Kidney capillary endothelial cell (primary cell): Measurements from ENCODE around the gene CASP8.
"Not testable (repeated sequence)": the region's sequence is repeated elsewhere in the genome, so short reads cannot be mapped to it uniquely, and the experiment has no call there.

Experiments
- DNase-seq: peaks from one replicate; pipeline ENCODE4 v3.0.0-alpha.2; 2018; ENCODE audit warnings: low spot score

CASP8 gene

DNA sequence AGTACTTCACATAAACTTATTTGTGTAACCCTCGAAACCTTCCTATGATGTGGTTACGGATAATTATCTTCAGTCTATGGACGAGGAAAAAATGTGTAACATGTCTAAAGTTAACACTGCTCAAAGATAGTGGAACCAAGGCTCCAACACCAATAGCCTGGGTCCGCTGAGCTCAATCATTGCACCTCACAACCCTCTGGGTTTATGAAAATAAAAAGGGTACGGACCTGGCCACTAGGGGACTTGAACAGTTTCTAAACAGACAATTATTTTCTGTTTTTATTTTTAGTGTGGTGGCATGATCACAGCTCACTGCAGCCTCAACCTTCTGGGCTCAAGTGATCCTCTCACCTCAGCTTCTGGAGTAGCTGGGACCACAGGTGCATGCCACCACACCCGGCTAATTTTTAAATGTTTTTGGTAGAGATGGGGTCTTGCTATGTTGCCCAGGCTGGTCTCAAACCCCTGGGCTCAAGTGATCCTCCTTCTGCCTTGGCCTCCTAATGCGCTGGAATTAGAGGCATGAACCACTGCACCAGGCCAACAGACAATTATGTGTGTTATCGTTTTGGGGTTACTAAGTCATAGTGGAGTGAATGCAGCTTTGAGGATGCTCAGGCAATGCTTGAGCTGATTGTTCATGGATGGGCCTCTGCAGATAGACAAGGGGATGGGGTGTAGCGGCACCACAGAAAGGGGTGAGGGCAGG is 10.1 kb downstream of the CASP8 start:
- no peak for DNase-seq

GRCh38 chr2:201271917-201272316 is 11.6 kb downstream of the CASP8 start:
- no peak for DNase-seq

DNA sequence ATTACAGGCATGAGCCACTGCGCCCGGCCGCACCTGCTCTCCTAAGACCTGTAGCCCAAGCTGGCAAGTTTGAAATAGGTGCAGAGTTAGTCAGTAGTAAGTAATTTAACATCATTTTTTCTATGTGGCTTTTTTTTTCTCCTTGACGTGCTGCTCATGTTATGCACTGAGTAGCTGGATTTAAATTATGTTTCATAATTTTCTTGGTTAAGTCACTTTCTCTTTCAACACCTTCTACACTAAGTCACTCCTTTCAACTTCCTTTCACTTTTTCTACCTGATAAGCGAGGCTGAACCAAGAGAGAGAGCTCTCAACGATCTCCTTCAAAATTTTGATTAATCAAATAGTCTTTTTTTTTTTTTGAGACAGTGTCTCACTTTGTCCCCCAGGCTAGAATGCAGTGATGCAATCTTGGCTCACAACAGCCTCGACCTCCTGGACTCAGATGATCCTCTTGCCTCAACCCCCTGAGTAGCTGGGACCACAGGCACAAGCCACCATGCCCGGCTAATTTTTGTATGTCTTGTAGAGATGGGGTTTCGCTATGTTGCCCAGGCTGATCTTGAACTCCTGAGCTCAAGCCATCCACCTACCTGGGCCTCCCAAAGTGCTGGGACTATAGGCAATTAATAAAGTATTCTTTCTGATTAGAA is 13.1 kb downstream of the CASP8 start:
- DNase-seq, result no peak

GRCh38 chr2:201275069-201275468 is 14.7 kb downstream of the CASP8 start:
- no peak for DNase-seq

GRCh38 chr2:201275990-201276389 is 15.7 kb downstream of the CASP8 start:
- no peak for DNase-seq

GRCh38 chr2:201276511-201276910 is 16.2 kb downstream of the CASP8 start:
- DNase-seq, result no peak

DNA sequence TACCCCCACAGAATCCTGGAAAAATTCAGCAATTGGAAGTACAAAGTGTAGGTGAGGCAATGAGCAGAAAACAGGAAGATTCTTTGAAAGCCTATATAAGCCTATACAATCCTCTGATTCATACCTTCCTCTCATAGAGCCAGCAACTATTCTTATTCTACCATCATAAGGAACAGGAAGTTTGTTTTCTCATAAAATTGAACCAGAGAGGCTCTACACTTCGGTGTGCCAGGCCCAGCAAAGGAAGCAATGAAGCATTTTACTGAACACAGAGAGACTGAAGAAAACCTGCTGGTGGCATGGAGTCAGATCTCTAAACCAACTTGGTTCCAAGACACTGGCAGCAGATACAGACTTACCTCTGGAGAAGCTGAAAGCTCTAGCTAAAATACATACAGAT is 18.7 kb downstream of the CASP8 start:
- DNase-seq, result no peak

GRCh38 chr2:201280191-201281040 is 20.1 kb downstream of the CASP8 start:
- DNase-seq, result no peak

- DNase-seq, result no peak
Measured at GRCh38 chr2:201285499-201285898, 25.2 kb downstream of the CASP8 start.

DNA sequence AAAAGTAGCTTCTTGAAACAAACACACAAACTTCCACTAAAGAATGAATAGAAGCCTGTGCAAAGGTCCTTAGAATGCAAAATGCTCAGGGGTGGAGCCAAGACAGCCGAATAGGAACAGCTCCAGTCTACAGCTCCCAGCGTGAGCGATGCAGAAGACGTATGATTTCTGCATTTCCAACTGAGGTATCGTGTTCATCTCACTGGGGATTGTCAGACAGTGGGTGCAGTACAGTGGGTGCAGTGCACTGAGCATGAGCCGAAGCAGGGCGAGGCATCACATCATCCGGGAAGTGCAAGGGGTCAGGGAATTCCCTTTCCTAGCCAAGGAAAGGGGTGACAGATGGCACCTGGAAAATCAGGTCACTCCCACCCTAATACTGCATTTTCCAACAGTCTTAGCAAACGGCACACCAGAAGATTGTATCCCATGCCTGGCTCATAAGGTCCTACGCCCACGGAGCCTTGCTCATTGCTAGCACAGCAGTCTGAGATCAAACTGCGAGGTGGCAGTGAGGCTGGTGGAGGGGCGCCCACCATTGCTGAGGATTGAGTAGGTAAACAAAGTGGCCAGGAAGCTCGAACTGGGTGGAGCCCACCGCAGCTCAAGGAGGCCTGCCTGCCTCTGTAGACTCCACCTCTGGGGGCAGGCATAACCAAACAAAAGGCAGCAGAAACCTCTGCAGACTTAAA is 30.3 kb downstream of the CASP8 start:
- DNase-seq, result not testable (repeated sequence)

DNA sequence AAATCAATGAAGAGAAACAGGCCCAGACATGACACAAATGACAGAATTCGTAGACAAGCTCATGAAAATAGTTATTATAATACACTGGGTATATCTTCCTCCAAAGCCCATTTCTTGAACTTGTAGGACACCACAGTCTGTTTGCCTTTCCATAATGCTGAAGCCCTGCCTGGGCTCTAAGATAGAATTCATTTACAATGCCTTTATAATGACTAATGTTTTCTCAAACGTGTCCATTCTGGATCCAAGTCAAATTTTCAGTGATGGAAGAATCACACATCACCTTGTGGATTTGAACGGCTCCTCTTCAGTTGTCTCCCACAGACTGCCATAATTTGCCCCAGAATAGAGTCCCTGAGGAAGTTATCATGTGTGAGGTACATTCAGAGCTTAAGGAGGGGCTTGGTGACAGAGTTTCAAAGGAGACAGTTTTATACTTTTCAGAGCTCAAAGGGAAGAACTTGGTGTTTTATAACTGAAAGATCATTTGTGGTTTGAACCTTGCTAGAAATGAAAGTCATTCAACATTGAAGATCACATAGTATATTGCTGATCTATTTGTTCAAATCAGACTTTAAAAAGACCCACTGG is 38.2 kb downstream of the CASP8 start:
- DNase-seq, result no peak

DNA sequence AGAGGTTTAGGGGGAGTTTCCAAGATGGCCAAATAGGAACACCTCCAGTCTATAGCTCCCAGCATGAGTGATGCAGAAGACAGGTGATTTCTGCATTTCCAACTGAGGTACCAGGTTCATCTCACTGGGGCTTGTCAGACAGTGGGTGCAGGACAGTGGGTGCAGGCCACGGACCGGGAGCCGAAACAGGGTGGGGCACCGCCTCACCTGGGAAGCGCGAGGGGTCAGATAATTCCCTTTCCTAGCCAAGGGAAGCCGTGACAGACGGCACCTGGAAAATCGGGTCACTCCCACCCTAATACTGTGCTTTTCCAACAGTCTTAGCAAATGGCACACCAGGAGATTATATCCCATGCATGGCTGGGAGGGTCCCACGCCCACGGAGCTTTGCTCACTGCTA is 39.6 kb downstream of the CASP8 start:
- DNase-seq, result not testable (repeated sequence)

GRCh38 chr2:201307876-201308275 is 47.5 kb downstream of the CASP8 start:
- DNase-seq, result no peak

DNA sequence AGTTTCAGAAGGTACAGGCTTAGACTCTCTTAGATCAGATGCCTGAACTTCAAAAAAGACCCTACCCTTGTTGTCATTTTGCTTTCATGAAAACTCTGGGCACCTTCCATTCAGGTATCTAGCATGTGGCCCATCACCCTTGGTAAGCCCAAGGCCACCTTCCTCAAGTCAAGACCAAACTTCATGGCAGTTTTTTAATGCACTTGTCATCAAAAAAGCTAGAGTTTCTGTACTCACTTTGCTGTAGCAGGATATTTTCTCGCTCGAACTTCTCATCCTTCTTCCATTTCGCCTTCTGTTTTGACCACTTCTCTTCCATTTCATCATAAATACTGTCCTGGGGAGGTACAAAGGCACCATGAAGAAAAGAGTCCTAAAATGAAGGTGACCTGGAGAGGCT is 48.6 kb downstream of the CASP8 start:
- no peak for DNase-seq

- DNase-seq, result no peak
Measured at GRCh38 chr2:201313362-201313761, 53.0 kb downstream of the CASP8 start.

DNA sequence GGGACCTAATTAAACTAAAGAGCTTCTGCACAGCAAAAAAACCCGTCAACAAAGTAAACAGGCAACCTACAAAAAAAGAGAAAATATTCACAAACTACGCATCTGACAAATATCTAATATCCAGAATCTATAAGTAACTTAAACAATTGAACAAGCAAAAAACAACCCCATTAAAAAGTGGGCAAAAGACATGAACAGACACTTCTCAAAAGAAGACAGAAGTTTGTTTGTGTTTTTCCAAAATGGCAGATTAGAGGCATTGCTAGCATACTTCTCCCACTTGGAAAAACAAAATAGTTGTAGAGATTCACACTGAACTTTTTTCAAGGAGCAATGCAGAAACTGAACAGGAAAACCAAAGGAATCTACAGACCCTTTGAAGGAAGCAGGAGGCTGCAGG is 59.2 kb downstream of the CASP8 start:
- DNase-seq, result no peak

DNA sequence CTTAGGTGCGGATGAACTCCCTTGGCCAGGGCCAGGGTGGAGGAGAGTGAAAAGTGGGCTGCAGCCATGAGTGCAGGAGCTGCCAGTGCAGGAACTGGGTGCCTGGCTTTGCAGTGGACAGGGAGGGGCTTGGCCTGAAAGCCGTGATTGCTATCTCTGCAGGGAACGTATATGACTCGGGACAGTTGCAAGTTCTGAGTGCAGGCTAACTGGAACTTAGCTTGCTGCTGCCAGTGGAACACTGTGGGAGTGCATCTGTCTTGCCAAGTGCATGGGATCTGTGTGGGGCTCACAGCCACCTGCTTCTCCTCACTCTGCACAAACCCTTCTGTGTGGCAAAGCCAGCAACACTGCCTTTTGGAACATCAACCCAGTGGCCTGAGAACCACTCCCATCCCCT is 59.9 kb downstream of the CASP8 start:
- no peak for DNase-seq

GRCh38 chr2:201320701-201321100 is 60.4 kb downstream of the CASP8 start:
- DNase-seq, result no peak

GRCh38 chr2:201322772-201323171 is 62.4 kb downstream of the CASP8 start:
- no peak for DNase-seq

DNA sequence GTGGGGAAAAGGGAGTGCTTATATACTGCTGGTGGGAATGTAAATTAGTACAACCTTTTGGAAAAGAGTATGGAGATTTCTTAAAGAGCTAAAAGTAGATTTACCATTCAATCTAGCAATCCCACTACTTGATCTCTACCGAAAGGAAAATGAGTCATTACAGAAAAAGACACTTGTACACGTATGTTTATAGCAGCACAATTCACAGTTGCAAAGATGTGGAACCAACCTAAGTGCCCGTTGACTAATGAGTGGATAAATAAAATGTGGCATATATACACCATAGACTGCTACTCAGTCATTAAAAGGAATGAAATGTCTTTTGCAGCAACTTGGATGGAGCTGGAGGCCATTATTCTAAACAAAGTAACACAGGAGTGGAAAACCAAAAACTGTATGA is 67.3 kb downstream of the CASP8 start:
- DNase-seq, result no peak

GRCh38 chr2:201329409-201329808 is 69.1 kb downstream of the CASP8 start:
- no peak for DNase-seq
